AG04450 (cell line): ENCODE measurements around the gene CEP89. TPM values are rescaled to one million over a fixed set of nuclear protein-coding genes. Genes with fewer than 3 reads are reported as not detected.

Experiments used
- CTCF ChIA-PET: fragments of 300-600, 350-600 bp; formaldehyde crosslinking; extraction: SDS; loops from one replicate; lab custom pipeline; 2022; ENCODE audit warnings: antibody characterized with exemption, inconsistent platforms; lab: Charles Lee
- POLR2A ChIA-PET: fragments of 350-600 bp; formaldehyde crosslinking; extraction: SDS; loops from one replicate; lab custom pipeline; 2021; ENCODE audit warnings: antibody characterized with exemption, inconsistent platforms; lab: Yijun Ruan, JAX
- DNase-seq: peaks from one replicate; pipeline ENCODE4 v3.0.0-alpha.2; 2011; ENCODE audit warnings: low read depth, low spot score
- H3K27ac ChIP-seq: one replicate; pipeline ENCODE4 v1.5.1; 2012; ENCODE audit warnings: low read depth, low read length, control low read depth
- H3K27me3 ChIP-seq: one replicate; pipeline ENCODE4 v1.6.0; 2012; ENCODE audit warnings: low read length; ENCODE audit not compliant: control insufficient read depth, insufficient read depth
- H3K4me3 ChIP-seq: 2 replicates; pipeline ENCODE4 v1.5.1; 2011; ENCODE audit warnings: mild to moderate bottlenecking, low read depth, low read length, control low read depth
- H3K9me3 ChIP-seq: 2 replicates; pipeline ENCODE4 v1.5.1; 2012; ENCODE audit warnings: low read length; ENCODE audit not compliant: control insufficient read depth, insufficient read depth
- CTCF ChIP-seq: IDR thresholded peaks from 2 replicates; pipeline ENCODE4 v1.5.1; 2011; ENCODE audit warnings: low read depth, low read length, control low read depth, inconsistent platforms
- polyA plus RNA-seq: library from polyadenylated mRNA; depleted of rRNA; stranded (reverse); fragments of >200 nt; gene quantifications from 2 replicates; pipeline ENCODE4 v1.2.3, GENCODE V29; 2011

Gene CEP89
- polyA plus RNA-seq, 1 experiment, result 12.3 TPM

- DNase-seq, result no peak
- H3K4me3 ChIP-seq, result no peak overlapping the region
- no peak overlapping the region for H3K27ac ChIP-seq
- POLR2A ChIA-PET, result no interaction called here
- no peak for TF ChIP-seq CTCF
- H3K27me3 ChIP-seq, result no peaks in the 10 kb centered on the region
- CTCF ChIA-PET, result no interaction called here
- H3K9me3 ChIP-seq, result no peaks in the 10 kb centered on the region; the same call in 1 of the 2 replicates
These were observed 63.0 kb downstream of the CEP89 start for GRCh38 chr19:32908641-32909190.

GRCh38 chr19:32902448-32902847, 69.3 kb downstream of the CEP89 start:
- no peaks in the 10 kb centered on the region; the same call in 1 of the 2 replicates for H3K9me3 ChIP-seq
- no peak for DNase-seq
- ChIA-PET CTCF (no interaction called here), POLR2A (no interaction called here)
- no peaks in the 10 kb centered on the region for H3K27me3 ChIP-seq
- no peak overlapping the region for H3K27ac ChIP-seq
- H3K4me3 ChIP-seq, result no peak overlapping the region
- no peak for TF ChIP-seq CTCF

GRCh38 chr19:32901504-32902161, 70.1 kb downstream of the CEP89 start:
- no peak overlapping the region for H3K27ac ChIP-seq
- ChIA-PET POLR2A (no interaction called here), CTCF (no interaction called here)
- H3K27me3 ChIP-seq, result no peaks in the 10 kb centered on the region
- TF ChIP-seq CTCF, result no peak
- DNase-seq, result no peak
- H3K4me3 ChIP-seq, result no peak overlapping the region
- no peaks in the 10 kb centered on the region; the same call in 1 of the 2 replicates for H3K9me3 ChIP-seq

- ChIA-PET POLR2A (no interaction called here), CTCF (interaction anchor here (0.6 kb wide), 1 partner anchor 36 kb away, joined by 3 read pairs; no protein-coding TSS in a partner anchor)
- no peaks in the 10 kb centered on the region for H3K27me3 ChIP-seq
These were observed 75.1 kb downstream of the CEP89 start for GRCh38 chr19:32896516-32897214.

More at GRCh38 chr19:32896516-32897214, 75.1 kb downstream of the CEP89 start:
- H3K27ac ChIP-seq, result no peak overlapping the region
- TF ChIP-seq CTCF, result no peak
- DNase-seq, result no peak
- H3K4me3 ChIP-seq, result no peak overlapping the region
- H3K9me3 ChIP-seq, result peaks cover 4% of the 10 kb centered on the region
